ENCODE results near the gene GARNL3. TPM values are rescaled to one million over a fixed set of nuclear protein-coding genes. Genes with fewer than 3 reads are reported as not detected.

GARNL3 gene
- total RNA-seq, 1 donor from 2014 or later = 5.4 TPM

DNA sequence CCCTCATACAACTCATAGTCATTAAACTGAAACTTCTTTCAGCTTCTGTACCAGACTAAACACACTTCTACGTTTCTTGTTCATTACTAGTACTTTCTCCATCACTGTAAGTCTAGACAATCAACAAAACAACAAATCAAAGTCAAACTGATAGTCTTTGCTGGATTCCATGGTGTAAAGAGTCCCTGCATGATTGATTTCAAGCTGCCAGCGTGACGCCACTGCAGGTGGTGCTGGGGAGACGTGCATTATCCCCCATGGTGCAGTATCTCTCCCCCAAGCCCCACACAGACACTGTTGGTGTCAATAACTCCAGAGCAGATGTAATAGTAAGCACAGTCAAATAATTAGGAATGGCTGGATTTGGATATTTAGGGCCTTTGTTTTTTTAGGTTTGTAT is 121.7 kb downstream of the GARNL3 start:
- peaks cover 2% of the 10 kb centered on the region for H3K36me3 Mint-ChIP-seq (ENCODE audit: low read depth, unreplicated experiment)

DNA sequence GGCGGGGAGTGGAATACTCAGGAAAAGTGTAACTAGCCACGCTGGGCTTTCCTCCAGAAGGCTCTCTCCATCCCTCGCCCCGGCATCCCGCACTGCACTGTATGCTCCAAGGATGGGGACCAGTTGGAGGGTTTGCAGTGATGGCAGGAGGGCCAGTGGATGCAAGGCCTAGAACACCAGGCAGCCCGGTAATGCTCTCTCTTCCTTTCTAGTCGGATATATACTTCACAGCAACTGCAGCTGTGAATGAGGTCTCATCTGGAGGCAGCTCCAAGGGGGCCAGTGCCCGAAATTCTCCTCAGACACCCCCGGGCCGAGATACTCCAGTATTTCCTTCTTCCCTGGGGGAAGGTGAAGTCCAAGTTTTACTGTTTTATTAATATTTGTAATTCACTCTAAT is 122.4 kb downstream of the GARNL3 start:
- no peak overlapping the region for H3K4me2 ChIP-seq (ENCODE audit: low read length)
- Mint-ChIP-seq H3K27ac (ENCODE audit: unreplicated experiment) (no peak overlapping the region), H3K9me3 (ENCODE audit: unreplicated experiment) (no peaks in the 10 kb centered on the region), H3K36me3 (ENCODE audit: low read depth, unreplicated experiment) (peaks cover 2% of the 10 kb centered on the region), H3K4me3 (ENCODE audit: unreplicated experiment) (no peak overlapping the region), H3K27me3 (ENCODE audit: low read depth, unreplicated experiment) (peaks cover 24% of the 10 kb centered on the region), H3K4me1 (ENCODE audit: low read depth, unreplicated experiment) (peaks cover 26% of the 10 kb centered on the region)
- TF ChIP-seq EZH2 (IDR thresholded peaks at IDR 0.05; ENCODE audit: insufficient read depth, low read length) = no peak
- TF ChIP-seq, protein P1, sequence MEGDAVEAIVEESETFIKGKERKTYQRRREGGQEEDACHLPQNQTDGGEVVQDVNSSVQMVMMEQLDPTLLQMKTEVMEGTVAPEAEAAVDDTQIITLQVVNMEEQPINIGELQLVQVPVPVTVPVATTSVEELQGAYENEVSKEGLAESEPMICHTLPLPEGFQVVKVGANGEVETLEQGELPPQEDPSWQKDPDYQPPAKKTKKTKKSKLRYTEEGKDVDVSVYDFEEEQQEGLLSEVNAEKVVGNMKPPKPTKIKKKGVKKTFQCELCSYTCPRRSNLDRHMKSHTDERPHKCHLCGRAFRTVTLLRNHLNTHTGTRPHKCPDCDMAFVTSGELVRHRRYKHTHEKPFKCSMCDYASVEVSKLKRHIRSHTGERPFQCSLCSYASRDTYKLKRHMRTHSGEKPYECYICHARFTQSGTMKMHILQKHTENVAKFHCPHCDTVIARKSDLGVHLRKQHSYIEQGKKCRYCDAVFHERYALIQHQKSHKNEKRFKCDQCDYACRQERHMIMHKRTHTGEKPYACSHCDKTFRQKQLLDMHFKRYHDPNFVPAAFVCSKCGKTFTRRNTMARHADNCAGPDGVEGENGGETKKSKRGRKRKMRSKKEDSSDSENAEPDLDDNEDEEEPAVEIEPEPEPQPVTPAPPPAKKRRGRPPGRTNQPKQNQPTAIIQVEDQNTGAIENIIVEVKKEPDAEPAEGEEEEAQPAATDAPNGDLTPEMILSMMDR (IDR thresholded peaks at IDR 0.05; ENCODE audit: insufficient read depth, low read depth, low read length) = no peak
- H3K4me1 ChIP-seq (ENCODE audit: insufficient read depth, low read length) = peaks cover 19% of the 10 kb centered on the region
- no peak for DNase-seq (ENCODE audit: low read depth)
- FAIRE-seq = no peak
- H3K79me2 ChIP-seq (ENCODE audit: insufficient read depth, low read length) = no peaks in the 10 kb centered on the region
- H3K9me3 ChIP-seq (ENCODE audit: insufficient read depth, low read depth, low read length) = no peaks in the 10 kb centered on the region
- H3K27me3 ChIP-seq (ENCODE audit: insufficient read depth, low read length) = peaks cover 42% of the 10 kb centered on the region
- H4K20me1 ChIP-seq (ENCODE audit: insufficient read depth, low read length) = peaks cover 5% of the 10 kb centered on the region
- H3K9ac ChIP-seq (ENCODE audit: low read length) = no peak overlapping the region
- H3K4me3 ChIP-seq (ENCODE audit: insufficient read depth, low read depth, low read length) = no peak overlapping the region
- H3K27ac ChIP-seq (ENCODE audit: low read depth, low read length) = no peak overlapping the region
- no peaks in the 10 kb centered on the region for H3K36me3 ChIP-seq (ENCODE audit: insufficient read depth, low read length)
- H2AFZ ChIP-seq (ENCODE audit: low read depth, low read length) = no peak overlapping the region

More for the DNA sequence above, 121.7 kb downstream of the GARNL3 start:
- no peak for DNase-seq (ENCODE audit: low read depth)
- Histone ChIP-seq H3K9ac (ENCODE audit: low read length) (no peak overlapping the region), H2AFZ (ENCODE audit: low read depth, low read length) (no peak overlapping the region), H3K4me3 (ENCODE audit: insufficient read depth, low read depth, low read length) (no peak overlapping the region), H3K79me2 (ENCODE audit: insufficient read depth, low read length) (no peaks in the 10 kb centered on the region), H4K20me1 (ENCODE audit: insufficient read depth, low read length) (peaks cover 5% of the 10 kb centered on the region), H3K27me3 (ENCODE audit: insufficient read depth, low read length) (peaks cover 38% of the 10 kb centered on the region), H3K4me1 (ENCODE audit: insufficient read depth, low read length) (peaks cover 19% of the 10 kb centered on the region), H3K4me2 (ENCODE audit: low read length) (no peak overlapping the region), H3K9me3 (ENCODE audit: insufficient read depth, low read depth, low read length) (no peaks in the 10 kb centered on the region), H3K36me3 (ENCODE audit: insufficient read depth, low read length) (no peaks in the 10 kb centered on the region), H3K27ac (ENCODE audit: low read depth, low read length) (no peak overlapping the region)
- no peak overlapping the region for H3K27ac Mint-ChIP-seq (ENCODE audit: unreplicated experiment)
- FAIRE-seq = no peak
- H3K4me3 Mint-ChIP-seq (ENCODE audit: unreplicated experiment) = no peak overlapping the region
- TF ChIP-seq EZH2 (IDR thresholded peaks at IDR 0.05; ENCODE audit: insufficient read depth, low read length) = no peak
- TF ChIP-seq, protein P1 (IDR thresholded peaks at IDR 0.05; ENCODE audit: insufficient read depth, low read depth, low read length) = no peak
- no peaks in the 10 kb centered on the region for H3K9me3 Mint-ChIP-seq (ENCODE audit: unreplicated experiment)
- H3K4me1 Mint-ChIP-seq (ENCODE audit: low read depth, unreplicated experiment) = peaks cover 26% of the 10 kb centered on the region
- H3K27me3 Mint-ChIP-seq (ENCODE audit: low read depth, unreplicated experiment) = peaks cover 24% of the 10 kb centered on the region

DNA sequence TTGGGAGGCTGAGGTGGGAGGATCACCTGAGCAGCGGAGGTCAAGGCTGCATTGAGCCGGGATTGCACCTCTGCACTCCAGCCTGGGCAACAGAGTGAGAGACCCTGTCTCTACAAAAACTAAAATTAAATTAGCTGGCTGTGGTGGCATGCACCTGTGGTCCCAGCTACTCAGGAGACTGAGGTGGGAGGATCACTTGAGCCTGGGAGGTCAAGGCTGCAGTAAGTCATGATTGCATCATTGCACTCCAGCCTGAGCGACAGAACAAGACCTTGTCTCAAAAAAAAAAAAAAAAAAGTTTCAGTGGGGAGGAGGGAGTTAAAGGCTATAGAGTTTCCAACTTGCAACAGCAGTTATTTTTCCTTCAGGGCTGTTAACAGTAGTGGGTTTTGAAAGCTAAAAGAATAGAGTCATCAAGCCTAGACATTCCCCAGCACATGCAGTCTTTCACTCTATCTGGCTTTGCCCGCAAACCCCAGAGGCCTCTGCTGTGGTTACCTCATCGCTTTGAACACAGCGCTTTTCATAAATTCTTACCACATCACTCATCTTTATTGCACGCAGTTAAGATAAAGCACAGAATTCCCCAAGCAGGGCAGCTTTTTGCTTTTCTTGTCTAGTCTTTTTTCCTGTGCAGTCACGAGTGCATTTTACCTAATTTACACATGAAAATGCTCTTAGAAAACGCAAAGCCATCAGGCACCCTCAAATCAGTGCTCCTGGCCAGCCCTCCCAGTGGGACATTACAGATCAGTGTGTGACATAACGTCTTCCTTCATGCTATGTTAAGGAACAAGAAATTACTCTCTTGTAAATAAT is 123.7 kb downstream of the GARNL3 start:
- no peaks in the 10 kb centered on the region for H3K36me3 ChIP-seq (ENCODE audit: insufficient read depth, low read length)
- TF ChIP-seq EZH2 (IDR thresholded peaks at IDR 0.05; ENCODE audit: insufficient read depth, low read length) = no peak
- TF ChIP-seq, protein P1 (IDR thresholded peaks at IDR 0.05; ENCODE audit: insufficient read depth, low read depth, low read length) = no peak
- Mint-ChIP-seq H3K9me3 (ENCODE audit: unreplicated experiment) (no peaks in the 10 kb centered on the region), H3K36me3 (ENCODE audit: low read depth, unreplicated experiment) (peaks cover 2% of the 10 kb centered on the region), H3K4me3 (ENCODE audit: unreplicated experiment) (peak overlapping the region; percentile 36), H3K27me3 (ENCODE audit: low read depth, unreplicated experiment) (peaks cover 20% of the 10 kb centered on the region), H3K27ac (ENCODE audit: unreplicated experiment) (peak overlapping the region; percentile 98), H3K4me1 (ENCODE audit: low read depth, unreplicated experiment) (peaks cover 26% of the 10 kb centered on the region)
- DNase-seq (ENCODE audit: low read depth) (peak; percentile 96), FAIRE-seq (peak; percentile 85)
- H3K9ac ChIP-seq (ENCODE audit: low read length) = peak overlapping the region; percentile 56
- peaks cover 5% of the 10 kb centered on the region for H4K20me1 ChIP-seq (ENCODE audit: insufficient read depth, low read length)
- H3K4me3 ChIP-seq (ENCODE audit: insufficient read depth, low read depth, low read length) = no peak overlapping the region
- peak overlapping the region; percentile 63 for H3K27ac ChIP-seq (ENCODE audit: low read depth, low read length)
- peak overlapping the region; percentile 74 for H3K4me2 ChIP-seq (ENCODE audit: low read length)
- no peaks in the 10 kb centered on the region for H3K79me2 ChIP-seq (ENCODE audit: insufficient read depth, low read length)
- no peaks in the 10 kb centered on the region for H3K9me3 ChIP-seq (ENCODE audit: insufficient read depth, low read depth, low read length)
- H3K4me1 ChIP-seq (ENCODE audit: insufficient read depth, low read length) = peaks cover 19% of the 10 kb centered on the region
- peaks cover 44% of the 10 kb centered on the region for H3K27me3 ChIP-seq (ENCODE audit: insufficient read depth, low read length)
- no peak overlapping the region for H2AFZ ChIP-seq (ENCODE audit: low read depth, low read length)

All from astrocyte (in vitro differentiated cells and primary cell).